AG08395 (cell line): ENCODE data around the gene KIAA0930.
A peak's percentile ranks its signal among the peaks of the same experiment; 100 is the strongest.

Experiments
- DNase-seq: peaks from one replicate; pipeline ENCODE4 v3.0.0; 2012; ENCODE audit warnings: mixed read lengths, low spot score

KIAA0930 gene

GRCh38 chr22:45172881-45173585, 67.7 kb downstream of the KIAA0930 start:
- no peak for DNase-seq

- DNase-seq: no peak
These were observed 68.9 kb downstream of the KIAA0930 start for GRCh38 chr22:45171830-45172229.

GRCh38 chr22:45169591-45170466, 70.9 kb downstream of the KIAA0930 start:
- no peak for DNase-seq

- no peak for DNase-seq
These were observed 73.8 kb downstream of the KIAA0930 start for GRCh38 chr22:45166932-45167331.

- peak; percentile 16 for DNase-seq
These were observed 76.2 kb downstream of the KIAA0930 start for GRCh38 chr22:45164270-45165088.

- DNase-seq: peak; percentile 100
These were observed 77.0 kb downstream of the KIAA0930 start, which contains the start of gene NUP50 for GRCh38 chr22:45163451-45164269. Gene NUP50 (plus strand): TSS chr22:45163925. CDS start chr22:45168178, 4,253 bp downstream.

GRCh38 chr22:45163099-45163450, 77.6 kb downstream of the KIAA0930 start:
- DNase-seq: peak; percentile 39

- DNase-seq: no peak
These were observed 78.2 kb downstream of the KIAA0930 start for GRCh38 chr22:45162531-45162930.

GRCh38 chr22:45159652-45160462, 80.8 kb downstream of the KIAA0930 start:
- DNase-seq: no peak

GRCh38 chr22:45157907-45158306, 82.8 kb downstream of the KIAA0930 start:
- no peak for DNase-seq

GRCh38 chr22:45155050-45155840, 85.4 kb downstream of the KIAA0930 start:
- peak; percentile 7 for DNase-seq

GRCh38 chr22:45154383-45154782, 86.3 kb downstream of the KIAA0930 start:
- peak; percentile 13 for DNase-seq

GRCh38 chr22:45151503-45151902, 89.2 kb downstream of the KIAA0930 start:
- DNase-seq: no peak

- DNase-seq: no peak
These were observed 90.6 kb downstream of the KIAA0930 start for GRCh38 chr22:45150139-45150538.

GRCh38 chr22:45149671-45150070, 91.0 kb downstream of the KIAA0930 start:
- DNase-seq: no peak

GRCh38 chr22:45144916-45145315, 95.8 kb downstream of the KIAA0930 start:
- DNase-seq: no peak

- DNase-seq: no peak
These were observed 98.3 kb downstream of the KIAA0930 start for GRCh38 chr22:45142376-45142775.
